Measurements from ENCODE around the gene SCPEP1.

DNA sequence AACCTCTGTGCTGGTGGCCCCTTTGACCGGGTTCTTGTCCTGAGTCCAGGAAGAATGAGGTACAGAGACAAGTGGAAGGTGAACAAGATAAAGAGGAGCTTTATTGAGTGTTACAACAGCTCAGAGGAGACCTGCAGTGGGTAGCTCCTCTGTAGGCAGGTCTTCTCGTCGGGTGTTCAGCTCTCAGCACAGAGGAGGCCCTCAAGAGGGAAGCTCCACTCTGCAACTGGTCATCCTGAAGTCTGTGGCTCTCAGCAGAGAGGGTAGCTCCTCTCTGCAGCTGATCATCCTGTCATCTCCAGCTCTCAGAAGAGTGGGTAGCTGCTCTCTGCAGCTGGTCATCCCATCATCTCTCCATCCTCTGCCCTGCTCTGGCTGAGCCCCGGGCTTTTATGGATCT is 39.7 kb downstream of the SCPEP1 start:
- TF ChIP-seq, protein P1, sequence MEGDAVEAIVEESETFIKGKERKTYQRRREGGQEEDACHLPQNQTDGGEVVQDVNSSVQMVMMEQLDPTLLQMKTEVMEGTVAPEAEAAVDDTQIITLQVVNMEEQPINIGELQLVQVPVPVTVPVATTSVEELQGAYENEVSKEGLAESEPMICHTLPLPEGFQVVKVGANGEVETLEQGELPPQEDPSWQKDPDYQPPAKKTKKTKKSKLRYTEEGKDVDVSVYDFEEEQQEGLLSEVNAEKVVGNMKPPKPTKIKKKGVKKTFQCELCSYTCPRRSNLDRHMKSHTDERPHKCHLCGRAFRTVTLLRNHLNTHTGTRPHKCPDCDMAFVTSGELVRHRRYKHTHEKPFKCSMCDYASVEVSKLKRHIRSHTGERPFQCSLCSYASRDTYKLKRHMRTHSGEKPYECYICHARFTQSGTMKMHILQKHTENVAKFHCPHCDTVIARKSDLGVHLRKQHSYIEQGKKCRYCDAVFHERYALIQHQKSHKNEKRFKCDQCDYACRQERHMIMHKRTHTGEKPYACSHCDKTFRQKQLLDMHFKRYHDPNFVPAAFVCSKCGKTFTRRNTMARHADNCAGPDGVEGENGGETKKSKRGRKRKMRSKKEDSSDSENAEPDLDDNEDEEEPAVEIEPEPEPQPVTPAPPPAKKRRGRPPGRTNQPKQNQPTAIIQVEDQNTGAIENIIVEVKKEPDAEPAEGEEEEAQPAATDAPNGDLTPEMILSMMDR (IDR thresholded peaks at IDR 0.05): no peak
- TF ChIP-seq POLR2AphosphoS5 (IDR thresholded peaks at IDR 0.05) (no peak), POLR2A (IDR thresholded peaks at IDR 0.05) (no peak)

Measured in prostate gland (tissue), 2 donors.